GM21367 (cell line): Measurements from ENCODE around the gene FAM229A.

Experiments
- ATAC-seq: cut with Tn5 transposase; IDR thresholded peaks from one replicate; pipeline ENCODE4 v1.9.1; 2021; ENCODE audit not compliant: unreplicated experiment

Gene FAM229A

DNA sequence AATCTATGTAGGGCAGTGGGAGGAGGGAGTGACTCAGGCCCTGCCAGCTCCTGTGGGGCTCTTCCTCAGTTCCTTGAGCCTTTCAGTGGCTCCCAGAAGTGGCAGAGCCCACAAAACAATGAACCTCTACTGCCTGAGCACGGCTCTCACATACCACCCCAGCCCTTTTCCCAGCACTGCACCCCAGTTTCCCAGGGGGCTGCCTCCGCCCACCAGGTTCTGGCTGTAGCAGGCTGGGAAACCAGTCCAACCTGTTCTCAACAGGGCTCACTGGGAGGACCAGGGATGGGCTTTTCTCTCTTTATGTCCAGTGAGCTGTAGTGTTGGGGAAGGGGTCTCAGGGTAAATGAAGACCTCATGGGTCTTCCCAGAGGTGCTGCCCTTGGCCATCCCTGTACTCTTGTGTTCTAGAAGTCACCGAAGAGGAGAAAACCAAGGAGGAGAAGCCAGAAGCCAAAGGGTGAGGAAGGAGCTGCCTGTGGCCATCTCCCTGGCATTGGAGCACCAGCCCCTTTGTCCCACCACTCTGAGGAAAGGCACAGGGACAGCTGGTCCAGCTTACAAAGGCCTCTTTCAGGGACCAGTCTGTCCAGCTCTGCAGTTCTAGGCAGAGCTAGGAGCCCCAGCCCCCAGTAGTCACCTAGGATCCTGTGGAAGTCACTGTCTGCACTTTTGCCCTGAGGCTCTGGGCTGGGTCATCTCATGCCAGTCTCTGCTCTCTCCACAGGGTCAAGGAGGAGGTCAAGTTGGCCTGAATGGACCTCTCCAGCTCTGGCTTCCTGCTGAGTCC, 29.8 kb downstream of the FAM229A start:
- ATAC-seq = no peak

DNA sequence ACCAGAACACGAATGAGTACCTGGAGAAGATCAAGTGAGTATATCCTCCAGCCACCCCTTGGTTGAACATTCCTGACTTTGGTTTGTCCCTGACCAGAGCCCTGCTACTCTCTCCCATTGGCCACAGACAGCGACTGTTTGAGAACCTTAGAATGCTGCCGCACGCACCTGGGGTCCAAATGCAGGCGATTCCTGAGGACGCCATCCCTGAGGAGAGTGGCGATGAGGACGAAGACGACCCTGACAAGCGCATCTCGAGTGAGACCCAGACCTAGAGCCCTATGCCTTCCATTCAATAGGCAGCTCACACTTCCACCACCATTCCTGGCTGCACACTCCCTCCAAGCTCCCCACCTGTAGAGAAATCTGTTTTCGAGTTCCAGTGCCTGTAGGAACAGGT, 30.7 kb downstream of the FAM229A start:
- ATAC-seq = no peak

DNA sequence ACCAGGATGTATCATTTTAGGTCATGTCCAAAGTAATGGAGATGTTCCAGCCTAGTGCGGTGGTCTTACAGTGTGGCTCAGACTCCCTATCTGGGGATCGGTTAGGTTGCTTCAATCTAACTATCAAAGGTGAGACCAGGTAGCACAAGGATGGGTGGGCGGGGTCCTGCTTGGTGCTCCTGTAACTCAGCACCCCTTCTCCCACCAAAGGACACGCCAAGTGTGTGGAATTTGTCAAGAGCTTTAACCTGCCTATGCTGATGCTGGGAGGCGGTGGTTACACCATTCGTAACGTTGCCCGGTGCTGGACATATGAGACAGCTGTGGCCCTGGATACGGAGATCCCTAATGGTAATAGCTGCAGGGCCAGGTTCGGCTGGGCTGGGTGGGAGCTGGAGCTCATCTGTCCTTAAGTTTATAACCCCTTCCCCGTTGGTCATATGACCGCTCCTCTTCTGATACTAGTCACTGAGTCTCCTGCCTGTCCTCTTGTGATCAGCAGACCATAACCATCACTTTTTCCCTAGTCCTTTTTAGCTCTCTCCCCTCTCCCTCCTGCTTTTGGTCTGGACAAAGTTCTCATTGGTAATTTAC, 31.6 kb downstream of the FAM229A start:
- no peak for ATAC-seq

DNA sequence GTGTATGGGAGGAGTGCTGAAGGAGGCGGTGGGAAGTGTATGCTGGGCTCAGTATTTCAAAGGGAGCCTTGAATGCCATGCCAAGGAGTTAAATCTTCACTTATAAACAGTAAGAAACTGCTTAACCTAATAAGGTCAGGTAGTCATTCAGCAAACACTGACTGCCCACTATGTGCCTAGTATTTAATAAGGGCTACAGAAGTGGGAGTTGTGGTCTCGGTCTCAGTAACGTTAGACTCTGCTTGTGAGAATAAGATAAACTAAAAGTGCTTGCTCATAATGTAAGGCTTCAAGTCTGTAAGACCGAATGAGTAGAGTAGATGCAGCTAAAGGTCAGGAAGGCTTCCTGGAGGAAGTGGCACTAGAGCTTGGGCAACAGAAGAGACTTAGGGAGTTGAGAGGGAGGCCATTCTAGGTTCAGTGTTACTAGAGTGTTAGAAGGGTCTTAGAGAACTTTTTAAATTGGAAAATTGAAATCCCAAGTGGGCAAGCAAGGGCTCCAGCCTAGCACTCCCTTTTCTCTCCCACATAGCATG, 32.3 kb downstream of the FAM229A start:
- ATAC-seq = no peak

DNA sequence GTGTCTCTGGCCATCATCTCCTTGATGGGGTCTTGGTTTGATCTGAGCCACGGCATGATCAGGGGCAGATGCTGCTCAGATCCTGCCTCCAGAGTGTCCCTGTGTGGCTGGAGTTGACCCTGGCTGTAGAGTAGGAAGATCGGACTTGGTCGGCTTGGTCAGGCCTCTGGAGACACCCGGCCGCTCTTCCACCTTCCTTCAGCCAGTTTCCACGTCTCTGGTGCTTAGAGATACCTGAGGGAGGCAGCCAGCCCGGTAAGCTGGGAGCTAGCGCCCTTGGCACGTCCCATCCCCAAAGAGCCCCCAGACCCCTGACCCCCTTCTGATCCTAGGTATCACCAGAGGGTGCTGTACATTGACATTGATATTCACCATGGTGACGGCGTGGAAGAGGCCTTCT, 35.1 kb downstream of the FAM229A start:
- no peak for ATAC-seq

DNA sequence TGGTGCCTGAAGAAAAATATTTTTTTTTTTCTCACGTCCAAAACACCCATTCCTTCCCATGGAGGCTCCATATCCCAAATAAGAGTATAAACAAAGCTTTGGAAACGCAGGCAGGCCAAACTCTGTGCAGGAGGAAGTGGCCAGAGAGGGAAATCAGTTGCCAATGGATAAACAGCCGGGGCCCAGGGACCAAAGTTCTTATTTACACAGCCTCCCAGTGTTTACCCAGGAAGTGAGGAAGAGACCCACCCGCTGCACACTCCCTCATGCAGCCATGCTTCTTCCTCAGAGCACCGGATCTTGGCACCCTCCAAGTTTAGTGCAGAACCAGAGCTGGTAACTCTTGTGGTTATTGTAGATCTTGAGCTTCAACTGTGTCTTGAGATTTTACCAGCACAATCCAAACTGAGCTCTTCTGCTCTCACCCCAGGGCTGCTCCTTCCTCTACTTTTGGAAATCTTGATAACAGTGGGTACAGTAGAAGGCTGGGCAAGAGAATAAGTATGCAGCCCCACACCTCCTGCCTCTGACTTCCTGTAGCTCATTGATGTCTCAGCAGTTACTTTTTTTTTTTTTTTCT, 40.5 kb downstream of the FAM229A start:
- ATAC-seq = no peak

DNA sequence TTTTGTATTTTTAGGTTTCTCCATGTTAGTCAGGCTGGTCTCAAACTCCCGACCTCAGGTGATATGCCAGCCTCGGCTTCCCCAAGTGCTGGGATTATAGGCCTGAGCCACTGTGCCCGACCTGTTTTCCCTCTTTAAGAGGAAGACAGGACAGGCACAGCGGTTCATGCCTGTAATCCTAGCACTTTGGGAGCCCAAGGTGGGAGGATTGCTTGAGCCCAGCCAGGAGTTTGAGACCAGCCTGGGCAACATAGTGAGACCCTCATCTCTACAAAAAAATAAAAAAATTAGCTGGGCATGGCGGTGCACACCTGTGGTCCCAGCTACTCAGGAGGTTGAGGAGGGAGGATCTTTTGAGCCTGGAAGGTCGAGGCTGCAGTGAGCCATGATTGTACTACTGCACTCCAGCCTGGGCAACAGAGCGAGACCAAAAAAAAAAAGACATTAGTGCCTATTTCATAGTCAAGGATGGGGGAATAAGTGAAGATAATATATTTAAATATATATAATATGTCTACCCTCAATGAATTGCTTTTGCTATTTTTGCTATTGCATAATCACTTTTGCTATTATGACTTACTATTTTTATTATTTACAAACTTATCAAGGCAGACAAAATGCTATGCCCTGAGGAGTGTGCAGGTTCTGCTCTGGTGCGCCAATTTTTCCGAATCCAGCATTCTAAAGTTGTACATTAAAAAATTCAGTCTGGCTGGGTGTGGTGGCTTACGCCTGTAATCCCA, 44.0 kb downstream of the FAM229A start:
- ATAC-seq = no peak

DNA sequence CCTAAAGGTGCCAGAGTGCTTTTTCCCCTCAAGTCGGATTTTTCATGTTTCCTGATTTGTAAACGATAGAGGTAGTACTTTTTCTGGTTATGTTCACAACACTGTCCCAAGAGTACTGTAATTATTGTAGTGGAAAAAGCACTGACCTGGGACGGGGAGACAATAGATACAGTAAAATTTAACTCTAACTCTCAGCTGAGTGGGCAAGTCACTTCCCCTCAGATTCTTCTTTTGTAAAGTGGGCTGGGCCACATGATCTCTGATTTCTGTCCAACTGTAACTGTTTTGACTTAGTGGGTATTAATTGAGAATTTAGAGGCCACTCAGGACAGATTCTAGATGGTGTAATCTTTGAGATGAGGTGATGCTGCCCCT, 45.4 kb downstream of the FAM229A start:
- no peak for ATAC-seq

DNA sequence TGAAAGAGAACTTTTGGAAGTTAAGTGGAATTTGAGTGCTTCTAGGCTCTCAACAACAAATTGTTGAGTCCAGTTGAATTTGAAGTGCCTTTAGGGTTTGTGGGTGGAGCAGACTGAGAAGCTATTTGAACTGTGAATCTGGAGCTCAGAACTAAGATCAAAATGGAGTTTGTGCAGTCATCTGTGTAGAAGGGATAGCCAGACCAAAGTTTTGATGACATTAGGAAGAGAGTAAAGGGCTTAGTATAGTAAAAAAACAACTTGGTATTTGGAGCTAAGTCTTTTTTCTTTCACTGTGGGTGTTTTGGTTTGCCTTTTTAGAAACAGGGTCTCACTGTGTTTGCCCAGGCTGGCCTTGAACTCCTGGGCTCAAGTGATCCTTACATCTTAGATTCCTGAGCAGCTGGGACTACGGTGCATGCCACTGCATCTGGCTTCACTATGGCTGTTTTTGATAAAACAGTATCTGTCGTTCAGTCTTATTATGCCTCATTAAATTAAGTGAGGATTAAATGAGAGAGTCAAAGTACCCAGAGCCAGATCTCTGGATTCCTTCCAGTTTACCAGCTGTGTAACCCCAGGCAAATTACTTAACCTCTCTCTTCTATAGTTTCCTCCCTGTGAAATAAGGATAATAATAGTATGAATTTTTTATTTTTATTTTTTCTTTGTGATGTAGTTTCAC, 50.4 kb downstream of the FAM229A start:
- no peak for ATAC-seq
